Measurements from ENCODE around the gene TRIM44. TPM values are rescaled to one million over a fixed set of nuclear protein-coding genes. Genes with fewer than 3 reads are reported as not detected.

Gene TRIM44
- total and polyA plus RNA-seq, 10 of the 15 experiments (the other 5 are each of a cell fraction or from before 2014, with no cell fraction given) = 6.7 to 93.0 (median 27.6) TPM

DNA sequence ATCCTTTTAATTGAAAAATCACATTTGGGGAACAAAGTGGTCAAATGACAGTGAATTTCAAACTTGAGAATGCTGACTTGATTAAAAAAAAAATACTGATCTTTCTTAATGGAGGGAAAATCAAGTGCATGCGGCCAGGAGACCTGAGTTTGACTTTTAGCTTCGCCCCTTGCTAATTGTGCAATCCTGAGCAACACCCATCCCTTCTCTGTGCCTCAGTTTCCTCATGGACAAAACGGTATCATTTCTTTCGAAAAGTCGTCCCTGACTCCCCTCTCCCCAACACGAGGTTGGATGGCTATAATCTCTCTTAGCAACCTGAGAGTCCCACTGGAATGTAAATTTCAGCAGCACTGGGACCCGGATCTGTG is 45.3 kb upstream of the TRIM44 start:
- POLR2A ChIA-PET = no interaction called here

More for the DNA sequence above, 45.3 kb upstream of the TRIM44 start:
- no peaks in the 10 kb centered on the region for H3K9me3 ChIP-seq (replicated peaks; ENCODE audit: control insufficient read depth, insufficient read depth, low read length)
- no peaks in the 10 kb centered on the region for H3K36me3 ChIP-seq (ENCODE audit: control insufficient read depth in 2 of 2, insufficient read depth in 2 of 2, low read length in 1 of 2)
- WGBS (ENCODE audit: insufficient coverage, insufficient replicate concordance, low lambda C conversion rate, missing lambda C conversion rate) = 80% methylated on average over 7 of the region's 7 CpGs
- H3K4me2 ChIP-seq (ENCODE audit: control insufficient read depth, insufficient read depth) = peak overlapping the region; percentile 58; the same call in 1 of the 2 replicates
- no peaks in the 10 kb centered on the region for H4K20me1 ChIP-seq (ENCODE audit: control insufficient read depth, insufficient read depth)
- H3K9ac ChIP-seq (ENCODE audit: control insufficient read depth, insufficient read depth, low read length) = no peak overlapping the region
- H3K4me1 ChIP-seq (ENCODE audit: control insufficient read depth, insufficient read depth, low read length) = peaks cover 8% of the 10 kb centered on the region; the same call in 1 of the 2 replicates
- H3K79me2 ChIP-seq (ENCODE audit: control insufficient read depth, insufficient read depth, low read length) = peaks cover 6% of the 10 kb centered on the region; the same call in 1 of the 2 replicates
- no peak overlapping the region for H2AFZ ChIP-seq (ENCODE audit: control insufficient read depth, low read depth, low read length)
- in situ Hi-C loops (cut with MboI) (loop anchor here (5.0 kb wide), 1 partner anchor 650 kb away; no protein-coding TSS in a partner anchor), intact Hi-C loops (cut with micrococcal nuclease; ENCODE audit: unreplicated experiment) (loop anchor here (2.0 to 10.0 kb wide), 6 partner anchors 298 to 642 kb away; partner anchors contain the start of gene LDLRAD3)
- no peak for FAIRE-seq
- no peak for ATAC-seq
- ChIA-PET RAD21 (ENCODE audit: unreplicated experiment) (interaction anchor here (1.2 kb wide), 1 partner anchor 204 kb away, joined by 7 read pairs; no protein-coding TSS in a partner anchor), CTCF (interaction anchor here (0.9 to 5.3 kb wide), 6 partner anchors 20 to 649 kb away, joined by 3 to 48 read pairs (median 5); no protein-coding TSS in a partner anchor), SMC1A (ENCODE audit: uncharacterized antibody, unreplicated experiment) (interaction anchor here (0.9 to 1.0 kb wide), 2 partner anchors 205 to 640 kb away, joined by 3 to 8 read pairs; no protein-coding TSS in a partner anchor)
- H3K27me3 ChIP-seq (replicated peaks in 1 of 2; ENCODE audit: control insufficient read depth in 2 of 2, insufficient read depth in 2 of 2, low read length in 1 of 2) = no peaks in the 10 kb centered on the region; a peak in 2 of 4 replicates
- DNase-seq (ENCODE audit: low read depth, low spot score) = no peak
- no peak overlapping the region for H3K4me3 ChIP-seq
- TF ChIP-seq, protein P1, sequence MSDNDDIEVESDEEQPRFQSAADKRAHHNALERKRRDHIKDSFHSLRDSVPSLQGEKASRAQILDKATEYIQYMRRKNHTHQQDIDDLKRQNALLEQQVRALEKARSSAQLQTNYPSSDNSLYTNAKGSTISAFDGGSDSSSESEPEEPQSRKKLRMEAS (IDR thresholded peaks at IDR 0.05; ENCODE audit: low read depth, low read length) = no peak
- TF ChIP-seq, protein P2, sequence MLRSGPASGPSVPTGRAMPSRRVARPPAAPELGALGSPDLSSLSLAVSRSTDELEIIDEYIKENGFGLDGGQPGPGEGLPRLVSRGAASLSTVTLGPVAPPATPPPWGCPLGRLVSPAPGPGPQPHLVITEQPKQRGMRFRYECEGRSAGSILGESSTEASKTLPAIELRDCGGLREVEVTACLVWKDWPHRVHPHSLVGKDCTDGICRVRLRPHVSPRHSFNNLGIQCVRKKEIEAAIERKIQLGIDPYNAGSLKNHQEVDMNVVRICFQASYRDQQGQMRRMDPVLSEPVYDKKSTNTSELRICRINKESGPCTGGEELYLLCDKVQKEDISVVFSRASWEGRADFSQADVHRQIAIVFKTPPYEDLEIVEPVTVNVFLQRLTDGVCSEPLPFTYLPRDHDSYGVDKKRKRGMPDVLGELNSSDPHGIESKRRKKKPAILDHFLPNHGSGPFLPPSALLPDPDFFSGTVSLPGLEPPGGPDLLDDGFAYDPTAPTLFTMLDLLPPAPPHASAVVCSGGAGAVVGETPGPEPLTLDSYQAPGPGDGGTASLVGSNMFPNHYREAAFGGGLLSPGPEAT (IDR thresholded peaks at IDR 0.05; ENCODE audit: low read depth) = no peak
- TF ChIP-seq HDGF (IDR thresholded peaks at IDR 0.05) (no peak), GATAD2B (conservative IDR thresholded peaks at IDR 0.05; ENCODE audit: low read depth) (no peak), NR2C1 (IDR thresholded peaks at IDR 0.05) (no peak), TARDBP (IDR thresholded peaks at IDR 0.05; ENCODE audit: borderline replicate concordance) (no peak), MYC (IDR thresholded peaks at IDR 0.05; ENCODE audit: insufficient read depth, insufficient read length, insufficient replicate concordance, low read length, severe bottlenecking) (no peak), TCF12 (IDR thresholded peaks at IDR 0.05; ENCODE audit: low read depth, low read length) (no peak), IKZF2 (IDR thresholded peaks at IDR 0.05) (no peak), CREM (IDR thresholded peaks at IDR 0.05; ENCODE audit: low read depth) (no peak), POLR2AphosphoS2 (IDR thresholded peaks at IDR 0.05; ENCODE audit: low read depth, low read length) (no peak), PML (IDR thresholded peaks at IDR 0.05; ENCODE audit: low read length) (no peak), RCOR1 (conservative IDR thresholded peaks at IDR 0.05; ENCODE audit: low read depth, low read length) (no peak), SPI1 (IDR thresholded peaks at IDR 0.05; ENCODE audit: borderline replicate concordance, insufficient read depth, low read depth, low read length) (no peak)
- TF ChIP-seq, protein P3, sequence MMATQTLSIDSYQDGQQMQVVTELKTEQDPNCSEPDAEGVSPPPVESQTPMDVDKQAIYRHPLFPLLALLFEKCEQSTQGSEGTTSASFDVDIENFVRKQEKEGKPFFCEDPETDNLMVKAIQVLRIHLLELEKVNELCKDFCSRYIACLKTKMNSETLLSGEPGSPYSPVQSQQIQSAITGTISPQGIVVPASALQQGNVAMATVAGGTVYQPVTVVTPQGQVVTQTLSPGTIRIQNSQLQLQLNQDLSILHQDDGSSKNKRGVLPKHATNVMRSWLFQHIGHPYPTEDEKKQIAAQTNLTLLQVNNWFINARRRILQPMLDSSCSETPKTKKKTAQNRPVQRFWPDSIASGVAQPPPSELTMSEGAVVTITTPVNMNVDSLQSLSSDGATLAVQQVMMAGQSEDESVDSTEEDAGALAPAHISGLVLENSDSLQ (IDR thresholded peaks at IDR 0.05) = no peak
- TF ChIP-seq, protein P4, sequence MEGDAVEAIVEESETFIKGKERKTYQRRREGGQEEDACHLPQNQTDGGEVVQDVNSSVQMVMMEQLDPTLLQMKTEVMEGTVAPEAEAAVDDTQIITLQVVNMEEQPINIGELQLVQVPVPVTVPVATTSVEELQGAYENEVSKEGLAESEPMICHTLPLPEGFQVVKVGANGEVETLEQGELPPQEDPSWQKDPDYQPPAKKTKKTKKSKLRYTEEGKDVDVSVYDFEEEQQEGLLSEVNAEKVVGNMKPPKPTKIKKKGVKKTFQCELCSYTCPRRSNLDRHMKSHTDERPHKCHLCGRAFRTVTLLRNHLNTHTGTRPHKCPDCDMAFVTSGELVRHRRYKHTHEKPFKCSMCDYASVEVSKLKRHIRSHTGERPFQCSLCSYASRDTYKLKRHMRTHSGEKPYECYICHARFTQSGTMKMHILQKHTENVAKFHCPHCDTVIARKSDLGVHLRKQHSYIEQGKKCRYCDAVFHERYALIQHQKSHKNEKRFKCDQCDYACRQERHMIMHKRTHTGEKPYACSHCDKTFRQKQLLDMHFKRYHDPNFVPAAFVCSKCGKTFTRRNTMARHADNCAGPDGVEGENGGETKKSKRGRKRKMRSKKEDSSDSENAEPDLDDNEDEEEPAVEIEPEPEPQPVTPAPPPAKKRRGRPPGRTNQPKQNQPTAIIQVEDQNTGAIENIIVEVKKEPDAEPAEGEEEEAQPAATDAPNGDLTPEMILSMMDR (IDR thresholded peaks at IDR 0.05 in 2 of 3, conservative IDR thresholded peaks at IDR 0.05 in 1 of 3; ENCODE audit: control insufficient read depth in 2 of 3, extremely low read depth in 1 of 3, insufficient read depth in 1 of 3, low read depth in 3 of 3, low read length in 3 of 3) = no peak
- TF ChIP-seq, protein P5, sequence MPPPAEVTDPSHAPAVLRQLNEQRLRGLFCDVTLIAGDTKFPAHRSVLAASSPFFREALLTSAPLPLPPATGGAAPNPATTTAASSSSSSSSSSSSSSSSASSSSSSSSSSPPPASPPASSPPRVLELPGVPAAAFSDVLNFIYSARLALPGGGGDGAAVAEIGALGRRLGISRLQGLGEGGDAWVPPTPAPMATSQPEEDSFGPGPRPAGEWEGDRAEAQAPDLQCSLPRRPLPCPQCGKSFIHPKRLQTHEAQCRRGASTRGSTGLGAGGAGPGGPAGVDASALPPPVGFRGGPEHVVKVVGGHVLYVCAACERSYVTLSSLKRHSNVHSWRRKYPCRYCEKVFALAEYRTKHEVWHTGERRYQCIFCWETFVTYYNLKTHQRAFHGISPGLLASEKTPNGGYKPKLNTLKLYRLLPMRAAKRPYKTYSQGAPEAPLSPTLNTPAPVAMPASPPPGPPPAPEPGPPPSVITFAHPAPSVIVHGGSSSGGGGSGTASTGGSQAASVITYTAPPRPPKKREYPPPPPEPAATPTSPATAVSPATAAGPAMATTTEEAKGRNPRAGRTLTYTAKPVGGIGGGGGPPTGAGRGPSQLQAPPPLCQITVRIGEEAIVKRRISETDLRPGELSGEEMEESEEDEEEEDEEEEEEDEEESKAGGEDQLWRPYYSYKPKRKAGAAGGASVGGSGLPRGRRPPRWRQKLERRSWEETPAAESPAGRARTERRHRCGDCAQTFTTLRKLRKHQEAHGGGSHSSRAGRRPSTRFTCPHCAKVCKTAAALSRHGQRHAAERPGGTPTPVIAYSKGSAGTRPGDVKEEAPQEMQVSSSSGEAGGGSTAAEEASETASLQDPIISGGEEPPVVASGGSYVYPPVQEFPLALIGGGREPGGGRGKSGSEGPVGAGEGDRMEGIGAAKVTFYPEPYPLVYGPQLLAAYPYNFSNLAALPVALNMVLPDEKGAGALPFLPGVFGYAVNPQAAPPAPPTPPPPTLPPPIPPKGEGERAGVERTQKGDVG (CRISPR knock-in tag; IDR thresholded peaks at IDR 0.05) = no peak
- no peak overlapping the region for H3K27ac ChIP-seq (ENCODE audit: control insufficient read depth, insufficient read depth)
- no TSS peak for BruUV-seq (replicated peaks)
